IPS-18a (cell line): ENCODE data around the gene IL32.
A peak's percentile ranks its signal among the peaks of the same experiment; 100 is the strongest.

Experiments
- H3K27ac ChIP-seq: one replicate; pipeline ENCODE4 v1.5.1; 2013; ENCODE audit warnings: low read length
- H3K27me3 ChIP-seq: one replicate; pipeline ENCODE4 v1.6.1; 2013; ENCODE audit warnings: mild to moderate bottlenecking, low read length; ENCODE audit not compliant: control insufficient read depth, insufficient read depth
- H3K36me3 ChIP-seq: one replicate; pipeline ENCODE4 v1.6.1; 2013; ENCODE audit warnings: low read depth, low read length; ENCODE audit not compliant: control insufficient read depth
- H3K4me1 ChIP-seq: one replicate; pipeline ENCODE4 v1.6.1; 2013; ENCODE audit warnings: low read depth, low read length; ENCODE audit not compliant: control insufficient read depth
- H3K4me3 ChIP-seq: one replicate; pipeline ENCODE4 v1.5.1; 2013; ENCODE audit warnings: low read length
- H3K9ac ChIP-seq: one replicate; pipeline ENCODE4 v1.6.1; 2013; ENCODE audit warnings: mild to moderate bottlenecking, low read length, moderate library complexity
- H3K9me3 ChIP-seq: one replicate; pipeline ENCODE4 v1.6.1; 2013; ENCODE audit warnings: low read depth, low read length; ENCODE audit not compliant: control insufficient read depth

The IL32 gene

GRCh38 chr16:3065069-3065741, at the start of gene IL32:
IL32 (plus strand) TSS chr16:3065640; CDS start chr16:3065812, 172 bp downstream.
- H3K4me1 ChIP-seq = peaks cover 5% of the 10 kb centered on the region
- no peak within 1 kb of the TSS for H3K4me3 ChIP-seq
- no peaks in the 10 kb centered on the region for H3K36me3 ChIP-seq
- no peak within 1 kb of the TSS for H3K27ac ChIP-seq
- H3K9ac ChIP-seq = no peak within 1 kb of the TSS
- no peaks in the 10 kb centered on the region for H3K27me3 ChIP-seq
- H3K9me3 ChIP-seq = no peaks in the 10 kb centered on the region

- Histone ChIP-seq H3K27ac (no peak overlapping the region), H3K4me3 (peak overlapping the region; percentile 11), H3K4me1 (peaks cover 31% of the 10 kb centered on the region), H3K9me3 (no peaks in the 10 kb centered on the region), H3K36me3 (peaks cover 19% of the 10 kb centered on the region), H3K9ac (no peak overlapping the region), H3K27me3 (peaks cover 15% of the 10 kb centered on the region)
Measured at GRCh38 chr16:3015865-3016521, 49.4 kb upstream of the IL32 start.

DNA sequence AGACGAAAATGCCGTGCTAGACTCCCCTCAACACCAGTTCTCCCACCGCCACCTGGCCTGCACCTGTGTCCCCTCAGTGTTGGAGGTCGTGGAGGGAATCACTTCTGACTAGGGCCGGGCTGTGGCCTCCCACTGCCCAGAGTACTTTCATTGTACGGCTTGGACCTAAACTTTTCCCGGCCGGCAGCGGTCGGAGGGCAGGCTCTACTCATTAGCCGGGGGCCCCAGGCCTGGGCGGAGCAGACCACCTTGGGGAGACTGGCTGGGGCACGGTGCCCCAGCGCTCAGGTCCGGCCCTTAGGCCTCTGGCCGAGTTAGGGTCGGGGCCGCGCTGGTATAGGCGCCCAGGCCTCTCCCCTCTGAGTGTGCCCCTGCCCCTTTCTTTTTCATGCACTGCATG, 48.1 kb upstream of the IL32 start:
- Histone ChIP-seq H3K27ac (peak overlapping the region; percentile 85), H3K9me3 (no peaks in the 10 kb centered on the region), H3K36me3 (peaks cover 23% of the 10 kb centered on the region), H3K27me3 (peaks cover 10% of the 10 kb centered on the region), H3K9ac (peak overlapping the region; percentile 92), H3K4me1 (peaks cover 33% of the 10 kb centered on the region), H3K4me3 (peak overlapping the region; percentile 91)

- Histone ChIP-seq H3K4me1 (peaks cover 37% of the 10 kb centered on the region), H3K9me3 (no peaks in the 10 kb centered on the region), H3K4me3 (peak within 1 kb of the TSS; percentile 91), H3K36me3 (peaks cover 23% of the 10 kb centered on the region), H3K27me3 (peaks cover 4% of the 10 kb centered on the region), H3K9ac (peak within 1 kb of the TSS; percentile 92), H3K27ac (peak within 1 kb of the TSS; percentile 85)
Measured at GRCh38 chr16:3017794-3018506, 47.5 kb upstream of the IL32 start, which contains the start of gene CLDN6. CLDN6 (minus strand) TSS chr16:3018183; CDS start chr16:3016021, 2,162 bp downstream.

DNA sequence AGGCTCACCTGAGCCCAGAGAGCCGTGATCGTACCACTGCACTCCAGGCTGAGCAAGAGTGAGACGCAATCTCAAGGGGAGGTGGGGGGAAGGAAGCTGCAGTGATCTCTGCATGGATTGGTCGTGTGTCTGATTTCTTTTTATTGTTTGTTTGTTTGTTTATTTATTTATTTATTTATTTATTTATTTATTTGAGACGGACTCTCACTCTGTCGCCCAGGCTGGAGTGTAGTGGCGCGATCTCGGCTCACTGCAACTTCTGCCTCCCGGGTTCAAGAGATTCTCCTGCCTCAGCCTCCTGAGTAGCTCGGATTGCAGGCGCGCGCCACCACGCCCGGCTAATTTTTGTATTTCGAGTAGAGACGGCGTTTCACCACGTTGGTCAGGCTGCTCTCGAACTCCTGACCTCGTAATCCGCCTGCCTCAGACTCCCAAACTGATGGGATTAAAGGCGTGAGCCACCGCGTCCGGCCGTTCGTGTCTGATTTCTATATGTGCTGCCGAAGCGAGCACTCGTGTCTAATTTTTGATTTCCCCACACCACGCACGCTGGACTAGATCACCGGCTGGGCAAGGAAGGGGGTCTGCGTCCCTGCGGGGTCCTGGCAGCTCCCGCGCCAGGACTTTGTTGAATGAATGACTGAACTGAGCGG, 45.7 kb upstream of the IL32 start:
- Histone ChIP-seq H3K36me3 (peaks cover 20% of the 10 kb centered on the region), H3K9ac (no peak overlapping the region), H3K27ac (no peak overlapping the region)

DNA sequence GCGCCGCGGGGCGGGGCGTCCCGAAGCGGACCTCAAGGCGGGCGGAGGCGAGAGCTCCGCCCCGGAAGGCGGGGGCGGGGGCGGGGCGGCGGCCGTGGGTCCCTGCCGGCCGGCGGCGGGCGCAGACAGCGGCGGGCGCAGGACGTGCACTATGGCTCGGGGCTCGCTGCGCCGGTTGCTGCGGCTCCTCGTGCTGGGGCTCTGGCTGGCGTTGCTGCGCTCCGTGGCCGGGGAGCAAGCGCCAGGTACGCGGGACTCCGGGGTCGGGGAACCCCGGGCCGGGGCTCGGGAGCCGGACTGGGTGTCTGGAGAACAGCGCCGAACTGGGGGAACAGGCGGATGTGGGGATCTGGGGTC, 45.2 kb upstream of the IL32 start, which contains the start of gene TNFRSF12A:
TSS of gene TNFRSF12A (plus strand) at position 122 of the 357 bp plus-strand sequence. CDS start at position 152, 30 bp downstream.
- Histone ChIP-seq H3K36me3 (peaks cover 15% of the 10 kb centered on the region), H3K4me1 (peaks cover 25% of the 10 kb centered on the region), H3K27ac (peak within 1 kb of the TSS; percentile 94), H3K9me3 (no peaks in the 10 kb centered on the region), H3K4me3 (peak within 1 kb of the TSS; percentile 99), H3K27me3 (peaks cover 4% of the 10 kb centered on the region), H3K9ac (peak within 1 kb of the TSS; percentile 99)

More for the DNA sequence above, 45.7 kb upstream of the IL32 start:
- Histone ChIP-seq H3K4me3 (peak overlapping the region; percentile 99), H3K27me3 (peaks cover 4% of the 10 kb centered on the region), H3K9me3 (no peaks in the 10 kb centered on the region), H3K4me1 (peaks cover 30% of the 10 kb centered on the region)

GRCh38 chr16:3020604-3021448, 44.6 kb upstream of the IL32 start:
- Histone ChIP-seq H3K9ac (peak overlapping the region; percentile 99), H3K27ac (peak overlapping the region; percentile 94), H3K4me1 (peaks cover 22% of the 10 kb centered on the region)

GRCh38 chr16:3021449-3022207, 43.8 kb upstream of the IL32 start:
- Histone ChIP-seq H3K4me3 (peak overlapping the region; percentile 99), H3K9me3 (no peaks in the 10 kb centered on the region), H3K27me3 (peaks cover 4% of the 10 kb centered on the region), H3K36me3 (peaks cover 15% of the 10 kb centered on the region), H3K27ac (peak overlapping the region; percentile 83), H3K9ac (peak overlapping the region; percentile 99), H3K4me1 (peaks cover 18% of the 10 kb centered on the region)

More at GRCh38 chr16:3020604-3021448, 44.6 kb upstream of the IL32 start:
- Histone ChIP-seq H3K27me3 (peaks cover 4% of the 10 kb centered on the region), H3K36me3 (peaks cover 12% of the 10 kb centered on the region), H3K9me3 (no peaks in the 10 kb centered on the region), H3K4me3 (peak overlapping the region; percentile 99)

DNA sequence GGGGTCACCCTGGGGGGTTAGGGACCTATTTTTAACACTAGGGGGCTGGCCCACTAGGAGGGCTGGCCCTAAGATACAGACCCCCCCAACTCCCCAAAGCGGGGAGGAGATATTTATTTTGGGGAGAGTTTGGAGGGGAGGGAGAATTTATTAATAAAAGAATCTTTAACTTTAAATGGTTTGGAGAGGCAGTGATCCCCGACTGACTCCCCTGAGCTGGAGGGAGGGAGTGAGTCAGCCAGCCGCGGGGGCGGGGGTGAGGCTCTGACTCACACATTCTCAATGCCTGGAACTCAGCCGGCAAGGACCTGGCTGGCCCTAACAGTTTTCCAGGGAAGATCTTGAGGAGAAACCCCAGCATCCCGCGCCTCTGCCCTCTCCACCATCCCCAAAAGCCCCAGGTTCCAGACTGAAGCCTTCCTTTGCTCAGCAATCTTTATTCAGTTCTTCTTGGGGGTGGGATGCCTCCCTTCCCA, 43.2 kb upstream of the IL32 start:
- Histone ChIP-seq H3K9ac (peak overlapping the region; percentile 88), H3K9me3 (no peaks in the 10 kb centered on the region), H3K27me3 (peaks cover 4% of the 10 kb centered on the region), H3K4me1 (peaks cover 18% of the 10 kb centered on the region), H3K27ac (peak overlapping the region; percentile 83), H3K4me3 (peak overlapping the region; percentile 99), H3K36me3 (peaks cover 21% of the 10 kb centered on the region)
